HepG2 (cell line): ENCODE results near the gene SPAG7. TPM values are rescaled to one million over a fixed set of nuclear protein-coding genes. Genes with fewer than 3 reads are reported as not detected.
A peak's percentile ranks its signal among the peaks of the same experiment; 100 is the strongest.

Source experiments
- BRD4 ChIP-seq: sonication (generic); formaldehyde crosslinking; IDR thresholded peaks from 2 replicates; pipeline ENCODE4 v1.4.0; 2020; ENCODE audit warnings: missing genetic modification reagents
- FOXJ3 ChIP-seq: sonication (generic); formaldehyde crosslinking; IDR thresholded peaks from 2 replicates; pipeline ENCODE4 v1.4.0; 2020; ENCODE audit warnings: missing genetic modification reagents, mild to moderate bottlenecking, borderline replicate concordance
- GATAD1 ChIP-seq: IDR thresholded peaks from 2 replicates; pipeline ENCODE4 v1.6.1; 2016; ENCODE audit warnings: missing genetic modification reagents, missing compliant biosample characterization
- GZF1 ChIP-seq: sonication (generic); formaldehyde crosslinking; IDR thresholded peaks from 2 replicates; pipeline ENCODE4 v1.5.1; 2020; ENCODE audit warnings: mild to moderate bottlenecking, missing genetic modification reagents
- HIVEP1 ChIP-seq: sonication (generic); formaldehyde crosslinking; IDR thresholded peaks from 2 replicates; pipeline ENCODE4 v1.4.0; 2020; ENCODE audit warnings: mild to moderate bottlenecking, missing genetic modification reagents
- MIXL1 ChIP-seq: IDR thresholded peaks from 2 replicates; pipeline ENCODE4 v1.6.1; 2016
- MZF1 ChIP-seq: sonication (generic); formaldehyde crosslinking; IDR thresholded peaks from 2 replicates; pipeline ENCODE4 v1.8.1; 2023; ENCODE audit warnings: mild to moderate bottlenecking, missing genetic modification reagents, borderline replicate concordance
- NCOR1 ChIP-seq: fragments of 200-600 bp; sonication (generic); IDR thresholded peaks from 2 replicates; pipeline ENCODE4 v1.7.0; 2017; ENCODE audit warnings: antibody characterized with exemption, low read length, borderline replicate concordance
- NFIB ChIP-seq: sonication (generic); formaldehyde crosslinking; IDR thresholded peaks from 2 replicates; pipeline ENCODE4 v1.9.0; 2021; ENCODE audit warnings: missing genetic modification reagents, mild to moderate bottlenecking, borderline replicate concordance
- SKI ChIP-seq: fragments of 450-650 bp; IDR thresholded peaks from one replicate; pipeline ENCODE4 v1.6.1; 2018; ENCODE audit warnings: mild to moderate bottlenecking; ENCODE audit not compliant: partially characterized antibody
- SMC3 ChIP-seq: IDR thresholded peaks from 2 replicates; pipeline ENCODE4 v1.6.1; 2011; ENCODE audit warnings: low read length, improper control_type of control experiment
- STAG1 ChIP-seq: sonication (generic); formaldehyde crosslinking; IDR thresholded peaks from 2 replicates; pipeline ENCODE4 v1.4.0; 2020; ENCODE audit warnings: missing genetic modification reagents
- TAF15 ChIP-seq: fragments of 200-400 bp; formaldehyde crosslinking; IDR thresholded peaks from one replicate; pipeline ENCODE4 v1.6.1; 2018; ENCODE audit warnings: mild to moderate bottlenecking, low read depth, low read length; ENCODE audit not compliant: poor library complexity, severe bottlenecking
- ZFYVE20 ChIP-seq: sonication (generic); formaldehyde crosslinking; IDR thresholded peaks from 2 replicates; pipeline ENCODE4 v1.8.0; 2023; ENCODE audit warnings: low read depth, mild to moderate bottlenecking, moderate library complexity, missing genetic modification reagents, borderline replicate concordance
- ZNF136 ChIP-seq: sonication (generic); formaldehyde crosslinking; IDR thresholded peaks from 2 replicates; pipeline ENCODE4 v1.8.1; 2022; ENCODE audit warnings: low read depth, mild to moderate bottlenecking, moderate library complexity, missing genetic modification reagents
- ZNF354B ChIP-seq: sonication (generic); formaldehyde crosslinking; IDR thresholded peaks from 2 replicates; pipeline ENCODE4 v1.8.0; 2022; ENCODE audit warnings: mild to moderate bottlenecking, missing genetic modification reagents
- ZNF713 ChIP-seq: sonication (generic); formaldehyde crosslinking; IDR thresholded peaks from 2 replicates; pipeline ENCODE4 v1.4.0; 2020; ENCODE audit warnings: mild to moderate bottlenecking, missing genetic modification reagents
- ZNF746 ChIP-seq: sonication (generic); formaldehyde crosslinking; IDR thresholded peaks from 2 replicates; pipeline ENCODE4 v1.8.0; 2022; ENCODE audit warnings: mild to moderate bottlenecking, missing genetic modification reagents
- polyA plus RNA-seq, 8 experiments: library from polyadenylated mRNA; depleted of rRNA in 3 of 8; stranded (reverse) in 7 of 8; unstranded in 1 of 8; fragments of >200 nt; fragmentation: Illumina TruSeq in 4 of 8; extraction: Trizol in 4 of 8; gene quantifications; 2 replicates each; pipeline versions ENCODE4 v1.2.1 to v1.2.3, GENCODE V29; 2011 to 2016; ENCODE audit warnings: low read depth in 4 of 8, missing spikeins in 1 of 8, mixed read lengths in 1 of 8; ENCODE audit not compliant: insufficient read depth in 1 of 8
- total RNA-seq, 5 experiments: library from RNA; depleted of rRNA; stranded (reverse); fragments of >200 nt; fragmentation: Illumina TruSeq; extraction: Trizol; gene quantifications; 2 replicates each; pipeline ENCODE4 v1.2.3, GENCODE V29; 2016; ENCODE audit warnings: low read depth in 1 of 5
- TF ChIP-seq, protein P1 (sequence below): sonication (generic); formaldehyde crosslinking; IDR thresholded peaks from 2 replicates; pipeline ENCODE4 v1.5.0; 2020; ENCODE audit warnings: mild to moderate bottlenecking, missing genetic modification reagents
- TF ChIP-seq, protein P2 (sequence below): sonication (generic); formaldehyde crosslinking; conservative IDR thresholded peaks from 2 replicates; pipeline ENCODE4 v1.8.0; 2022; ENCODE audit warnings: mild to moderate bottlenecking, moderate library complexity, missing genetic modification reagents
- TF ChIP-seq, protein P3 (sequence below): sonication (generic); formaldehyde crosslinking; IDR thresholded peaks from 2 replicates; pipeline ENCODE4 v1.9.0; 2021; ENCODE audit warnings: missing genetic modification reagents, borderline replicate concordance
- TF ChIP-seq, protein P4 (sequence below): sonication (generic); formaldehyde crosslinking; IDR thresholded peaks from 2 replicates; pipeline ENCODE4 v1.8.1; 2023; ENCODE audit warnings: mild to moderate bottlenecking, inconsistent platforms, moderate library complexity, missing genetic modification reagents, borderline replicate concordance

The SPAG7 gene
- total and polyA plus RNA-seq, 2 of the 13 experiments (the other 11 are each of a cell fraction or from before 2014, with no cell fraction given) = 51.0 to 59.0 TPM

DNA sequence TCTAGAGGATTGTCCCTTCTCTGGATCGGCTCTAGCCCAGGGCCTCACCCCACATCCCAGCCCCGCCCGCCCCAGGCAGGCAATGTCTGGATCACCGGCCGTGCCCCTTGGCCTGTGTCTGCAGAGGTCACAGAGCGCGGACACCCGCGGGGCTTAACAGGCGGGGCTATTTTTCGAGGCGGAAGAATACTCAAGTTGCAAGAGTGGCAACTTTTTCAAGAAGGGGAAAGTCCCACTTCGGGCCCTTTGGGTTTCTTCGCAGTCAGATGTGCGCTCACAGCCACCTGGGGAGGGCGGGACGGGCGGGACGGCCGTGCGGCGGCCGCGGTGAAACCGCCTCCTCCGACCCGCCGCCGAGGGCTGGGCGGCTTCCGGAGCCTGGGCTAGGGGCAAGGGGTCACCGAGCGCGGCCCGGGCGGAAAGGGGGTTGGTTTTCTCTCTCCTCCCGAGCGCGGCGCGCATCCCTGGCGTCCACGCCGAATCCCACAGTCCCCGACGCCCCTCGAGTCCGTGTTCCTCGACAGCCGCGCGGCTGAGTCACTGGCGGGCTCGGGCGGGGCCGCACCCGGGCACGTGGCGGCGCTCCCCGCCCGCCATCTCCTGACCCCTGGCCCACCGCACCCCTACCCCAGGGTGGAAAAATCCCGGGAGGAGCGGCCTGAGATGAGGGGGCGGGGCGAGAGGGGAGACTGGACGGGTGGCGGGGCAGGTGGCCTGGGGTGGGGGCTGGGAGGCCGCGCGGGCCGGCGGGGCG, 18.1 kb downstream of the SPAG7 start (continued):
- TF ChIP-seq FOXJ3 (CRISPR knock-in tag) = no peak
- no peak for TF ChIP-seq MIXL1
- peak; percentile 89 for TF ChIP-seq ZNF746
- no peak for TF ChIP-seq ZNF354B (CRISPR knock-in tag)
- no peak for TF ChIP-seq MZF1 (CRISPR knock-in tag)
- no peak for TF ChIP-seq ZNF136 (CRISPR knock-in tag)
- TF ChIP-seq HIVEP1 (CRISPR knock-in tag) = no peak
- peak; percentile 11; the same call in 1 of the 2 replicates for TF ChIP-seq BRD4 (CRISPR knock-in tag)
- TF ChIP-seq GZF1 (CRISPR knock-in tag) = no peak
- TF ChIP-seq, protein P1, sequence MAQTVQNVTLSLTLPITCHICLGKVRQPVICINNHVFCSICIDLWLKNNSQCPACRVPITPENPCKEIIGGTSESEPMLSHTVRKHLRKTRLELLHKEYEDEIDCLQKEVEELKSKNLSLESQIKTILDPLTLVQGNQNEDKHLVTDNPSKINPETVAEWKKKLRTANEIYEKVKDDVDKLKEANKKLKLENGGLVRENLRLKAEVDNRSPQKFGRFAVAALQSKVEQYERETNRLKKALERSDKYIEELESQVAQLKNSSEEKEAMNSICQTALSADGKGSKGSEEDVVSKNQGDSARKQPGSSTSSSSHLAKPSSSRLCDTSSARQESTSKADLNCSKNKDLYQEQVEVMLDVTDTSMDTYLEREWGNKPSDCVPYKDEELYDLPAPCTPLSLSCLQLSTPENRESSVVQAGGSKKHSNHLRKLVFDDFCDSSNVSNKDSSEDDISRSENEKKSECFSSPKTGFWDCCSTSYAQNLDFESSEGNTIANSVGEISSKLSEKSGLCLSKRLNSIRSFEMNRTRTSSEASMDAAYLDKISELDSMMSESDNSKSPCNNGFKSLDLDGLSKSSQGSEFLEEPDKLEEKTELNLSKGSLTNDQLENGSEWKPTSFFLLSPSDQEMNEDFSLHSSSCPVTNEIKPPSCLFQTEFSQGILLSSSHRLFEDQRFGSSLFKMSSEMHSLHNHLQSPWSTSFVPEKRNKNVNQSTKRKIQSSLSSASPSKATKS (CRISPR knock-in tag) = no peak
- TF ChIP-seq TAF15 = peak; percentile 84
- TF ChIP-seq ZFYVE20 (CRISPR knock-in tag) = peak; percentile 26; the same call in 1 of the 2 replicates
- 0 out of 2 replicates have a peak, but pooled peaks have one; percentile 43 for TF ChIP-seq GATAD1 (CRISPR knock-in tag)
- 0 out of 2 replicates have a peak, but pooled peaks have one; percentile 18 for TF ChIP-seq NCOR1
- TF ChIP-seq, protein P2, sequence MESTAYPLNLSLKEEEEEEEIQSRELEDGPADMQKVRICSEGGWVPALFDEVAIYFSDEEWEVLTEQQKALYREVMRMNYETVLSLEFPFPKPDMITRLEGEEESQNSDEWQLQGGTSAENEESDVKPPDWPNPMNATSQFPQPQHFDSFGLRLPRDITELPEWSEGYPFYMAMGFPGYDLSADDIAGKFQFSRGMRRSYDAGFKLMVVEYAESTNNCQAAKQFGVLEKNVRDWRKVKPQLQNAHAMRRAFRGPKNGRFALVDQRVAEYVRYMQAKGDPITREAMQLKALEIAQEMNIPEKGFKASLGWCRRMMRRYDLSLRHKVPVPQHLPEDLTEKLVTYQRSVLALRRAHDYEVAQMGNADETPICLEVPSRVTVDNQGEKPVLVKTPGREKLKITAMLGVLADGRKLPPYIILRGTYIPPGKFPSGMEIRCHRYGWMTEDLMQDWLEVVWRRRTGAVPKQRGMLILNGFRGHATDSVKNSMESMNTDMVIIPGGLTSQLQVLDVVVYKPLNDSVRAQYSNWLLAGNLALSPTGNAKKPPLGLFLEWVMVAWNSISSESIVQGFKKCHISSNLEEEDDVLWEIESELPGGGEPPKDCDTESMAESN = no peak
- peak; percentile 84 for TF ChIP-seq SKI
- no peak for TF ChIP-seq STAG1 (CRISPR knock-in tag)
- TF ChIP-seq NFIB = no peak
- no peak for TF ChIP-seq SMC3
- TF ChIP-seq, protein P3, sequence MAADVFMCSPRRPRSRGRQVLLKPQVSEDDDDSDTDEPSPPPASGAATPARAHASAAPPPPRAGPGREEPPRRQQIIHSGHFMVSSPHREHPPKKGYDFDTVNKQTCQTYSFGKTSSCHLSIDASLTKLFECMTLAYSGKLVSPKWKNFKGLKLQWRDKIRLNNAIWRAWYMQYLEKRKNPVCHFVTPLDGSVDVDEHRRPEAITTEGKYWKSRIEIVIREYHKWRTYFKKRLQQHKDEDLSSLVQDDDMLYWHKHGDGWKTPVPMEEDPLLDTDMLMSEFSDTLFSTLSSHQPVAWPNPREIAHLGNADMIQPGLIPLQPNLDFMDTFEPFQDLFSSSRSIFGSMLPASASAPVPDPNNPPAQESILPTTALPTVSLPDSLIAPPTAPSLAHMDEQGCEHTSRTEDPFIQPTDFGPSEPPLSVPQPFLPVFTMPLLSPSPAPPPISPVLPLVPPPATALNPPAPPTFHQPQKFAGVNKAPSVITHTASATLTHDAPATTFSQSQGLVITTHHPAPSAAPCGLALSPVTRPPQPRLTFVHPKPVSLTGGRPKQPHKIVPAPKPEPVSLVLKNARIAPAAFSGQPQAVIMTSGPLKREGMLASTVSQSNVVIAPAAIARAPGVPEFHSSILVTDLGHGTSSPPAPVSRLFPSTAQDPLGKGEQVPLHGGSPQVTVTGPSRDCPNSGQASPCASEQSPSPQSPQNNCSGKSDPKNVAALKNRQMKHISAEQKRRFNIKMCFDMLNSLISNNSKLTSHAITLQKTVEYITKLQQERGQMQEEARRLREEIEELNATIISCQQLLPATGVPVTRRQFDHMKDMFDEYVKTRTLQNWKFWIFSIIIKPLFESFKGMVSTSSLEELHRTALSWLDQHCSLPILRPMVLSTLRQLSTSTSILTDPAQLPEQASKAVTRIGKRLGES (CRISPR knock-in tag) = no peak
- TF ChIP-seq, protein P4, sequence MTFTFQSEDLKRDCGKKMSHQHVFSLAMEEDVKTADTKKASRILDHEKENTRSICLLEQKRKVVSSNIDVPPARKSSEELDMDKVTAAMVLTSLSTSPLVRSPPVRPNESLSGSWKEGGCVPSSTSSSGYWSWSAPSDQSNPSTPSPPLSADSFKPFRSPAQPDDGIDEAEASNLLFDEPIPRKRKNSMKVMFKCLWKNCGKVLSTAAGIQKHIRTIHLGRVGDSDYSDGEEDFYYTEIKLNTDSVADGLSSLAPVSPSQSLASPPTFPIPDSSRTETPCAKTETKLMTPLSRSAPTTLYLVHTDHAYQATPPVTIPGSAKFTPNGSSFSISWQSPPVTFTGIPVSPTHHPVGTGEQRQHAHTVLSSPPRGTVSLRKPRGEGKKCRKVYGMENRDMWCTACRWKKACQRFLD = no peak; the same call in 1 of the 2 replicates
- TF ChIP-seq ZNF713 = 0 out of 2 replicates have a peak, but pooled peaks have one; percentile 31
